Smooth muscle cell (in vitro differentiated cells): ENCODE data around the gene GCN1. TPM values are rescaled to one million over a fixed set of nuclear protein-coding genes. Genes with fewer than 3 reads are reported as not detected.

Experiments
- DNase-seq: peaks from one replicate; lab custom pipeline; 2025; ENCODE audit not compliant: unreplicated experiment; lab: John Stamatoyannopoulos, UW
- H2AFZ ChIP-seq: fragments of 200-600 bp; sonication (generic); 2 replicates; pipeline ENCODE4 v1.6.0; 2016; ENCODE audit warnings: antibody characterized with exemption, low read depth, mild to moderate bottlenecking
- H3F3A ChIP-seq: fragments of 200-600 bp; sonication (generic); 2 replicates; pipeline ENCODE4 v1.6.0; 2017; ENCODE audit warnings: antibody characterized with exemption, low read depth
- H3K27ac ChIP-seq: fragments of 200-600 bp; sonication (generic); 2 replicates; pipeline ENCODE4 v1.5.1; 2016; ENCODE audit warnings: low read depth, mild to moderate bottlenecking
- H3K27me3 ChIP-seq: fragments of 200-600 bp; sonication (generic); 2 replicates; pipeline ENCODE4 v1.6.1; 2016; ENCODE audit warnings: low read depth, mild to moderate bottlenecking
- H3K36me3 ChIP-seq: fragments of 200-600 bp; sonication (generic); 2 replicates; pipeline ENCODE4 v1.5.1; 2016; ENCODE audit warnings: low read depth
- H3K4me1 ChIP-seq: fragments of 200-600 bp; sonication (generic); 2 replicates; pipeline ENCODE4 v1.5.1; 2016; ENCODE audit warnings: low read depth
- H3K4me2 ChIP-seq: fragments of 200-600 bp; sonication (generic); 2 replicates; pipeline ENCODE4 v1.6.0; 2016; ENCODE audit warnings: mild to moderate bottlenecking
- H3K4me3 ChIP-seq: fragments of 200-600 bp; sonication (generic); 2 replicates; pipeline ENCODE4 v1.5.1; 2016; ENCODE audit warnings: mild to moderate bottlenecking
- H3K79me2 ChIP-seq: fragments of 200-600 bp; sonication (generic); 2 replicates; pipeline ENCODE4 v1.6.0; 2016; ENCODE audit warnings: low read depth, mild to moderate bottlenecking
- H3K9ac ChIP-seq: fragments of 200-600 bp; sonication (generic); 2 replicates; pipeline ENCODE4 v1.6.0; 2016; ENCODE audit warnings: low read depth
- H3K9me3 ChIP-seq: fragments of 200-600 bp; sonication (generic); replicated peaks from 2 replicates; pipeline ENCODE4 v1.5.1; 2016; ENCODE audit warnings: low read depth
- H4K20me1 ChIP-seq: fragments of 200-600 bp; sonication (generic); 2 replicates; pipeline ENCODE4 v1.6.0; 2016; ENCODE audit warnings: low read depth
- CTCF ChIP-seq: fragments of 200-600 bp; sonication (generic); IDR thresholded peaks from 2 replicates; pipeline ENCODE4 v1.5.1; 2017; ENCODE audit warnings: borderline replicate concordance, mild to moderate bottlenecking, antibody characterized with exemption; ENCODE audit not compliant: insufficient read depth, poor library complexity, severe bottlenecking
- WGBS: methylation state at CpG from one replicate; pipeline ENCODE4 v1.1.7; 2016; ENCODE audit warnings: low lambda C conversion rate; 5-methylcytosine and 5-hydroxymethylcytosine counted together
- polyA plus RNA-seq: library from polyadenylated mRNA; unstranded; fragments of >200 nt; fragmentation: Nextera tagmentation; extraction: Ambion mirVana; gene quantifications from 2 replicates; pipeline ENCODE4 v1.2.1, GENCODE V29; 2016
- total RNA-seq: library from RNA; depleted of rRNA; stranded (reverse); fragments of >200 nt; gene quantifications from 2 replicates; pipeline ENCODE4 v1.2.3, GENCODE V29; 2014

The GCN1 gene
- total and polyA plus RNA-seq, 2 experiments from 2014 or later = 31.6 to 44.3 TPM

GRCh38 chr12:120227233-120228040, 32.9 kb upstream of the GCN1 start:
- H3K79me2 ChIP-seq = peaks cover 33% of the 10 kb centered on the region
- H3K27me3 ChIP-seq = no peaks in the 10 kb centered on the region
- WGBS = 87% methylated on average over 8 of the region's 8 CpGs
- no peak overlapping the region for H3K4me2 ChIP-seq
- no peak overlapping the region for H3K27ac ChIP-seq
- no peaks in the 10 kb centered on the region for H3K36me3 ChIP-seq
- peaks cover 52% of the 10 kb centered on the region for H3K4me1 ChIP-seq
- H3K4me3 ChIP-seq = no peak overlapping the region
- H3K9me3 ChIP-seq = no peaks in the 10 kb centered on the region
- H2AFZ ChIP-seq = no peak overlapping the region
- H3F3A ChIP-seq = peaks cover 18% of the 10 kb centered on the region
- TF ChIP-seq CTCF = no peak
- H4K20me1 ChIP-seq = peaks cover 63% of the 10 kb centered on the region
- no peak overlapping the region for H3K9ac ChIP-seq
- DNase-seq = no peak

GRCh38 chr12:120225852-120226640, 31.5 kb upstream of the GCN1 start:
- WGBS = 92% methylated on average over 13 of the region's 13 CpGs
- no peak for TF ChIP-seq CTCF
- H3K9ac ChIP-seq = no peak overlapping the region
- H3K27me3 ChIP-seq = no peaks in the 10 kb centered on the region
- peaks cover 38% of the 10 kb centered on the region for H3K4me1 ChIP-seq
- H3K79me2 ChIP-seq = peaks cover 33% of the 10 kb centered on the region
- no peak overlapping the region for H3K4me3 ChIP-seq
- DNase-seq = no peak
- no peak overlapping the region for H3K4me2 ChIP-seq
- peaks cover 69% of the 10 kb centered on the region for H4K20me1 ChIP-seq
- H3F3A ChIP-seq = peaks cover 17% of the 10 kb centered on the region
- H3K36me3 ChIP-seq = no peaks in the 10 kb centered on the region
- no peak overlapping the region for H3K27ac ChIP-seq
- H2AFZ ChIP-seq = no peak overlapping the region
- no peaks in the 10 kb centered on the region for H3K9me3 ChIP-seq

GRCh38 chr12:120225200-120225558, 30.7 kb upstream of the GCN1 start:
- peaks cover 30% of the 10 kb centered on the region for H3K4me1 ChIP-seq
- no peak overlapping the region for H2AFZ ChIP-seq
- H3K4me3 ChIP-seq = no peak overlapping the region
- H3K27me3 ChIP-seq = no peaks in the 10 kb centered on the region
- peaks cover 11% of the 10 kb centered on the region for H3F3A ChIP-seq
- WGBS = 15% methylated on average over 9 of the region's 9 CpGs
- no peak overlapping the region for H3K27ac ChIP-seq
- peaks cover 33% of the 10 kb centered on the region for H3K79me2 ChIP-seq
- peak overlapping the region; percentile 22 for H3K4me2 ChIP-seq
- H3K9ac ChIP-seq = no peak overlapping the region
- TF ChIP-seq CTCF = no peak
- DNase-seq = no peak
- H3K9me3 ChIP-seq = no peaks in the 10 kb centered on the region
- peaks cover 69% of the 10 kb centered on the region for H4K20me1 ChIP-seq
- no peaks in the 10 kb centered on the region for H3K36me3 ChIP-seq
